ENCODE data around the gene PLA1A. TPM values are rescaled to one million over a fixed set of nuclear protein-coding genes. Genes with fewer than 3 reads are reported as not detected.

The PLA1A gene
- 0.16 and 3.9 TPM in 2 replicates for total RNA-seq

GRCh38 chr3:119597548-119598288 is at the start of gene PLA1A:
Gene PLA1A (plus strand): TSS chr3:119597885. CDS start chr3:119597914, 29 bp downstream.

DNA sequence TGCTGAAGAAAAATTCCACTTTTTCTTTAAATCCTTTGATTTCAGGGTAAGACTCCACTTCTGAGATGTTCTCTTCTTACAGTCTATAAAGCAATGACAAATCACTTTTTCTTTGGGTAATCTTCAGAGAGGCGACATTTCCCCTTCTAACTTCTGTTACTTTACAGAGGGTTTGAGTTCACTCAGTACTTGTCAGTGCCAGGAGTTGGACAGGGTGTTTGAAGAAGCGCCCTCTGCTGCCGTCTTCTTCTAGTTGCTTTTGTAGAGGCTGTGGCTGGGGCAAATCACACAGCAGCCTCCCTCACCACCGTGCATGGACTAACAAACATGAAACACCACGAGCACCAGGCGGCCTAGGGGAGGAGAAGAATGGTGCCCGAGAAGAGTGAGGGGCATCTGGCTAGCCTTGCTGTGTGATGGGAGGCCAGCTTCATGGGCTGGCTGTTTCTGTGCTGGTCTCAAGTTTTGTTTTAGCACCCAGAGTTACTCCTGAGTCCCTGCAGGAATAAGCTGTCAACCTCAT is 38.2 kb upstream of the PLA1A start, which contains the start of gene CD80:
TSS of gene CD80 (minus strand) at position 174 of the 523 bp plus-strand sequence. CDS start 1,886 bp downstream, outside the sequence.

DNA sequence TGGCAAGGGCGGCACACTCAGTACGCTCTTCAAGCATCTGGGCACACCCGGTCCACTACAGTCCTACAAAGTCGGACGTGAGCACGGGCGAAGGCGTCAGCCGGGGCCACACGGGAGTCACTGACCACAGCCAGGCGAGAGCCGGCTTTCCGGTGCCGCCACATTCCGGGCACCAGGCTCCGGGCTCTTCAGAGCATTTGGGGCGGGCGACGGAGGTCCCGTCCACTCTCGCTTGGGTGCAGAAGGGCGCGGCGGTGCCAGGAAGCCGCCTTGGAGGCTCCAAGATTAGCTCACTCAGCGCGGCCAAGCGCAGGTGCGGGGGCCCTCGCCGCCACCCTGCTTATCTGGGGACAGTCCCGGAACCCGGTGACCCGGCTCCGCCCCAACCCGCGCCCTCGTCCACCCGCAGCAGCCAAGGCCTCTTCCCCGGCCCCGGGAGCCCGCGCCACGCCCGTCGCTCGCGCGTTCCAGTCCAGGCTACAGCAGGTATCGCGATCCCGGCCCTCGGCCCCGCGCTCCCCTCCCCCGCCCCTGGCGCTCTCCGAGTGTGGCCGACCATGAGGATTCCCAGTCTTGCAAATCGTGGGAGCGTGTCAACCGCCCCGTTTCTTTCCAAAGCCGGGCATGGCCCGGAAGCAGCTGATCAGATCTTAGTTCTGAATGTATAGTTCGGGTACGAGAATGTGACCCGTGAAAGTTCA is 18.2 kb upstream of the PLA1A start, which contains the start of gene ADPRH:
TSS of gene ADPRH (plus strand) at position 127 of the 701 bp plus-strand sequence. CDS start 2,678 bp downstream, outside the sequence.

DNA sequence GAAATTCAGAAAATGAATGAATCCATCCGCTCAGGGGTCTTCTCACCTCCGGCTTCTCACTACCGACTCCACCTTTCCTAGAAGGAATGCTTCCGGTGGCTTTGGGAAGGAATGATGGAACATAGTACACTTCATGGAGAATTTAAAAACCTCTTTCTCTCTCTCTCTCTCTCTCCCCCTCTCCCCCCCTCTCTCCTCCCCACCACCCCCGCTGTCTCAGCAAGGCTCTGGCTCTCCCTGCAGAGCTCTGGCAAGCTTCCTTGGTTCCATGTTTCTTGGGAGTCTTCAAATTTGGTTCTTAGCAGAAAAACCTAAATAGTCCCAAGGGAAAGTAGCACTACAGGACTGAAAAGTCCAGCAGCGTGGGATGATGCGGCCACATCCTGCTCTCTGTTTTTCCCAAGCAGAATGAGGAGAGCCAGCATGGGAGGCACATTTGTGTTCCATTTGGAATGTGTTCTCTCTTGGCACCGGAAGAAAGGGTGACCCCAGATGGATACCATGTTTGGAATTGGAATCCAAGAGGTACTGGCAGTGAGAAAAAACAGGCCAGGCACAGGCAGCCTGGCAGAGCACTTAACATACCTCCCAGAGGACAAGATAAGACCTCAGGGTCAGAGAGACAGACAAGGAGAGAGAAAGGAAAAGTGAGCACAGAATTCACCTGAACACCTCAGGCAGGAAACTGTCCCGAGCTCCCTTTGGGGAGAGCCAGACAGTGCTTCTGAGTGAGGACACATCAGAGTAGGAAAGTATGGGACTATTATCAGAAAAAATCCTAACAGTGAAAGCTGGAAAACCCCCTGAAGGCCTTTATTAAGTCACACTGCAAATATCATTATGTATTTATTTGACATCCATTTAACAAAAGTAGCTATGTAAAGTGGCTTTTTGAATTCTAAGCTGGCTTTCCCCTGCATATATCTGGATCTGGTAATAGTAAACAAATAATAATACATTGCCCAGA is 63.1 kb downstream of the PLA1A start, which contains the start of gene POPDC2:
TSS of gene POPDC2 (minus strand) at position 116 of the 967 bp plus-strand sequence. CDS start 166 bp downstream, outside the sequence.

DNA sequence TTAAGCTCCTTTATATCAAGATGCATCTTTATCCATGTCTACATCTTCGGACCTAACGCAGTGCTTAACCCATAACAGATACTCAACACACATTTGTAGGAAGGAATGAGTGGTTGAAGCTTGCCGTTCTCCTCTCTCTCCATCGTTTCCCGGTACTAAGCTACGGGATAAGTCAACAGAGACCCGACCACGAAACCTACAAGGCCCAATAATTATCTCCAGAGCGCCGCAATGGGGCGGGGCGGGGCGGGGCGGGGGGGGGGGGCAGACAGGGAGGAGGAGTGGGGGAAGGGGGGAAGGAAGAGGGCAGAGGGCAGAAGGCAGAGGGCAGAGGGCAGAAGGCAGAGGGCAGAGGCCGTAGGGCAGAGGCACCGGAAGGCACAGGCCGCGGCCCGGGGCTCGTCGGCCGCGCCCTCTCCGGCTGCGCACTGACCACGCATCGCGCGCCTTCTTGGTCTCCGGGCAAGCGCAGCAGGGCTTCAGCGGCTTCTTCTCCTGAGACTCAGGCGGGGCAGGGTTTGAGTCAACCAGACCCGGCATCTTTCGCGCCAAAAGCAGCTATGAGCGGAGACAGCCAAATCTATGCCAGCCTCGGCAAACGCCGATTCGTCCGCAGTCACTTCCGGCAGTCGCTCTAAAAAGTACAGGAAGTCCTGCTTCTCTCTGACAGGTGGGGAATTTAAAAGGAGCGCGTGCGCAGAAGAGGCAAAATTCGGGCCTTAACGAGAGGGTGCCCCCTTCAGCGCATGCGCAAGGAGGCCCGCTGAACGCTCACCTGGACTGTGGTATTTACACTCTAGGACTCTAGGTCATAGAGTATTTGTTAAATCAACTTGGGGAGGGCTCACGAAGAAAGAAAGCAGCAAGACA is 79.3 kb downstream of the PLA1A start, which contains the start of gene COX17:
TSS of gene COX17 (minus strand) at position 636 of the 870 bp plus-strand sequence. CDS start at position 540, 96 bp downstream.

Other genes starting within 250 kb of the PLA1A start
- gene TMEM39A, start 134.3 kb upstream of the PLA1A start, total RNA-seq = 13.7 and 21.9 TPM in 2 replicates
- 8.5 TPM in 2 replicates for gene POGLUT1, start 128.9 kb upstream of the PLA1A start, total RNA-seq
- gene TIMMDC1, start 99.3 kb upstream of the PLA1A start, total RNA-seq = 52.1 and 74.0 TPM in 2 replicates
- not detected in 2 replicates for gene CD80, start 38.3 kb upstream of the PLA1A start, total RNA-seq
- 5.4 and 8.1 TPM in 2 replicates for gene ADPRH, start 18.4 kb upstream of the PLA1A start, total RNA-seq
- under 0.01 TPM in 1 of 2 replicates, not detected in the other for gene POPDC2, start 62.7 kb downstream of the PLA1A start, total RNA-seq
- 6.7 and 22.8 TPM in 2 replicates for gene COX17, start 79.5 kb downstream of the PLA1A start, total RNA-seq
- gene CFAP91, start 105.1 kb downstream of the PLA1A start, total RNA-seq = 2.0 and 3.2 TPM in 2 replicates
- gene NR1I2, start 184.2 kb downstream of the PLA1A start, total RNA-seq = under 0.01 and 0.16 TPM in 2 replicates